Measurements from ENCODE around the gene KLHL34.

KLHL34 gene

DNA sequence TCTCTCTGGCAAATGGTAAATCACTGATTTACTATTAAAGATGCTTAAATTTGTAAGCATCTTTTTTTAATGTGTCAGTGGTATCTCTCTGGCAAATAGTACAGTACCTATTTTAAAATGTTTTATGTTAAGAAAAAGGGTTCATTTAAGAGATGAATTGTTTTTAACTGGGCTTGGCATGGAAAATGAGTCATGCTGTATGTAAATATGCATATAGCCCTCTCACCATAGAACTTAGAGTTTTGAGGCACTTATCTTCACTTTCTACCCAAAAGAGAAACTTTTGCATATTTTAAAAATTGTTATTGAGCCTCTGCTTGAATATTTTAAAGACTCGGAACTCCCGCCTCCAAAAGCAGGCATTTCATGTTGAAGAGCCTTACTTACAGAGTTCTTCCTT lies 37.9 kb downstream of the KLHL34 start:
- Histone ChIP-seq H2AFZ (ENCODE audit: low read length) (no peak overlapping the region), H3K79me2 (ENCODE audit: insufficient read depth, low read length) (no peaks in the 10 kb centered on the region), H3K4me3 (ENCODE audit: low read length, poor library complexity, severe bottlenecking) (no peak overlapping the region), H3K4me1 (ENCODE audit: insufficient read depth, low read length, poor library complexity, severe bottlenecking) (no peaks in the 10 kb centered on the region), H3K9me3 (ENCODE audit: insufficient read depth, low read depth, low read length) (no peaks in the 10 kb centered on the region), H3K27me3 (ENCODE audit: insufficient read depth, low read length, poor library complexity, severe bottlenecking) (no peaks in the 10 kb centered on the region), H3K9ac (ENCODE audit: low read depth, low read length, poor library complexity, severe bottlenecking) (no peak overlapping the region), H3K4me2 (ENCODE audit: low read depth, low read length, poor library complexity, severe bottlenecking) (no peak overlapping the region), H4K20me1 (ENCODE audit: insufficient read depth, low read length, poor library complexity, severe bottlenecking) (no peaks in the 10 kb centered on the region), H3F3A (ENCODE audit: low read depth) (no peaks in the 10 kb centered on the region), H3K36me3 (ENCODE audit: insufficient read depth, low read length) (no peaks in the 10 kb centered on the region), H3K9me2 (replicated peaks; ENCODE audit: low read depth, low read length) (no peaks in the 10 kb centered on the region)
- no peak for TF ChIP-seq EZH2phosphoT487 (IDR thresholded peaks at IDR 0.05; ENCODE audit: borderline replicate concordance)
- TF ChIP-seq, protein P1, sequence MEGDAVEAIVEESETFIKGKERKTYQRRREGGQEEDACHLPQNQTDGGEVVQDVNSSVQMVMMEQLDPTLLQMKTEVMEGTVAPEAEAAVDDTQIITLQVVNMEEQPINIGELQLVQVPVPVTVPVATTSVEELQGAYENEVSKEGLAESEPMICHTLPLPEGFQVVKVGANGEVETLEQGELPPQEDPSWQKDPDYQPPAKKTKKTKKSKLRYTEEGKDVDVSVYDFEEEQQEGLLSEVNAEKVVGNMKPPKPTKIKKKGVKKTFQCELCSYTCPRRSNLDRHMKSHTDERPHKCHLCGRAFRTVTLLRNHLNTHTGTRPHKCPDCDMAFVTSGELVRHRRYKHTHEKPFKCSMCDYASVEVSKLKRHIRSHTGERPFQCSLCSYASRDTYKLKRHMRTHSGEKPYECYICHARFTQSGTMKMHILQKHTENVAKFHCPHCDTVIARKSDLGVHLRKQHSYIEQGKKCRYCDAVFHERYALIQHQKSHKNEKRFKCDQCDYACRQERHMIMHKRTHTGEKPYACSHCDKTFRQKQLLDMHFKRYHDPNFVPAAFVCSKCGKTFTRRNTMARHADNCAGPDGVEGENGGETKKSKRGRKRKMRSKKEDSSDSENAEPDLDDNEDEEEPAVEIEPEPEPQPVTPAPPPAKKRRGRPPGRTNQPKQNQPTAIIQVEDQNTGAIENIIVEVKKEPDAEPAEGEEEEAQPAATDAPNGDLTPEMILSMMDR (conservative IDR thresholded peaks at IDR 0.05; ENCODE audit: low read length) = no peak

DNA sequence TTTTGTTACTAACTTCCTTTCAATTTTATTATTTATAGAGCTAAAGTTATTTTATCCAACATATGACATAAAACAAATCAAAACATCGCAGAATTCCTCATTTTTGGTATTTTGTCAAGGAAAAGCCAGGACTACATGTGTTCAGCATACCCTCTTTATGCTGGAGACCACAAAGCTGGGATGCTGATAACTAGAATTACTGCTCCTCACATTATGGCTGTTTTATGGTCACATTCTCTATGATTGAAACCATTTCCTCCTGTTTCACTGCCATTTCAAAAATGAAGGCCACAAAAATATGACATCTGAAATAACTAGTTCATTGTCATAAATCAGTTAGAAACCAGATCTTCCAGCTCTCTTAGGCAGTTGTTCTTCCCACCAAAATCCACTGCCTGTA lies 41.7 kb downstream of the KLHL34 start:
- no peaks in the 10 kb centered on the region for H3K79me2 ChIP-seq (ENCODE audit: insufficient read depth, low read length)
- H2AFZ ChIP-seq (ENCODE audit: low read length) = no peak overlapping the region
- H3F3A ChIP-seq (ENCODE audit: low read depth) = no peaks in the 10 kb centered on the region
- no peaks in the 10 kb centered on the region for H3K27me3 ChIP-seq (ENCODE audit: insufficient read depth, low read length, poor library complexity, severe bottlenecking)
- H3K9me2 ChIP-seq (replicated peaks; ENCODE audit: low read depth, low read length) = no peaks in the 10 kb centered on the region
- H3K9me3 ChIP-seq (ENCODE audit: insufficient read depth, low read depth, low read length) = no peaks in the 10 kb centered on the region
- H4K20me1 ChIP-seq (ENCODE audit: insufficient read depth, low read length, poor library complexity, severe bottlenecking) = no peaks in the 10 kb centered on the region
- no peaks in the 10 kb centered on the region for H3K36me3 ChIP-seq (ENCODE audit: insufficient read depth, low read length)
- no peak overlapping the region for H3K4me2 ChIP-seq (ENCODE audit: low read depth, low read length, poor library complexity, severe bottlenecking)
- TF ChIP-seq EZH2phosphoT487 (IDR thresholded peaks at IDR 0.05; ENCODE audit: borderline replicate concordance) = no peak
- TF ChIP-seq, protein P1 (conservative IDR thresholded peaks at IDR 0.05; ENCODE audit: low read length) = no peak
- no peak overlapping the region for H3K9ac ChIP-seq (ENCODE audit: low read depth, low read length, poor library complexity, severe bottlenecking)
- no peak overlapping the region for H3K4me3 ChIP-seq (ENCODE audit: low read length, poor library complexity, severe bottlenecking)
- H3K4me1 ChIP-seq (ENCODE audit: insufficient read depth, low read length, poor library complexity, severe bottlenecking) = no peaks in the 10 kb centered on the region

DNA sequence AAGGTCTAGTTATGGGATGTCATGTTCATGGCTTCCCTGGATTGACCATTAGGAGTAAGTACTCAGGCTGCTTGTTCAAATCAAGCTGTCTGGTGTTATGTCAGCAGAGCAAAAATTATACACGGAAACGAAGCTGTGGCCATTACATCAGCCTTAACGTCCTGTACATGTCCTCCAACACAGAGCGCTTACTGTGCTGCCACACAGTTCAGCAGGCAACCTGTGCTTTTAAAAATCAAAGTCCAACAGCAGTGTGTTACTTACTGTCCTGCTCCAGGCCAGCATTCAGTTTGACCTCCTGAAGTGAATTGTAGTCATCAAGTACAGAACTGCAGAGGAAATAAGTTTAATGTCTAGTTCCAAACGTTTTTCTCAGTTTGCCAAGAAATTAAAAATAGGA lies 46.0 kb downstream of the KLHL34 start:
- no peak for TF ChIP-seq EZH2phosphoT487 (IDR thresholded peaks at IDR 0.05; ENCODE audit: borderline replicate concordance)
- TF ChIP-seq, protein P1 (conservative IDR thresholded peaks at IDR 0.05; ENCODE audit: low read length) = no peak
- no peak overlapping the region for H2AFZ ChIP-seq (ENCODE audit: low read length)
- no peaks in the 10 kb centered on the region for H3K27me3 ChIP-seq (ENCODE audit: insufficient read depth, low read length, poor library complexity, severe bottlenecking)
- H3K9me3 ChIP-seq (ENCODE audit: insufficient read depth, low read depth, low read length) = no peaks in the 10 kb centered on the region
- H3F3A ChIP-seq (ENCODE audit: low read depth) = no peaks in the 10 kb centered on the region
- H3K4me1 ChIP-seq (ENCODE audit: insufficient read depth, low read length, poor library complexity, severe bottlenecking) = no peaks in the 10 kb centered on the region
- no peaks in the 10 kb centered on the region for H3K9me2 ChIP-seq (replicated peaks; ENCODE audit: low read depth, low read length)
- no peaks in the 10 kb centered on the region for H4K20me1 ChIP-seq (ENCODE audit: insufficient read depth, low read length, poor library complexity, severe bottlenecking)
- no peak overlapping the region for H3K9ac ChIP-seq (ENCODE audit: low read depth, low read length, poor library complexity, severe bottlenecking)
- no peaks in the 10 kb centered on the region for H3K36me3 ChIP-seq (ENCODE audit: insufficient read depth, low read length)
- H3K79me2 ChIP-seq (ENCODE audit: insufficient read depth, low read length) = no peaks in the 10 kb centered on the region
- no peak overlapping the region for H3K4me2 ChIP-seq (ENCODE audit: low read depth, low read length, poor library complexity, severe bottlenecking)
- no peak overlapping the region for H3K4me3 ChIP-seq (ENCODE audit: low read length, poor library complexity, severe bottlenecking)
